ENCODE measurements around the gene CALCR. TPM values are rescaled to one million over a fixed set of nuclear protein-coding genes. Genes with fewer than 3 reads are reported as not detected.

CALCR gene
- total RNA-seq, 1 experiment from 2014 or later = 0.10 TPM

- Histone ChIP-seq H2AFZ (ENCODE audit: low read depth, low read length, poor library complexity, severe bottlenecking) (no peak overlapping the region), H3K27me3 (ENCODE audit: insufficient read depth, low read length) (0 out of 2 replicates have a peak, but pooled peaks cover 5% of the 10 kb centered on the region), H3K4me3 (replicated peaks in 1 of 2; ENCODE audit: low read depth in 1 of 2, low read length in 2 of 2) (no peak overlapping the region), H3K9ac (ENCODE audit: low read length) (no peak overlapping the region), H3K4me1 (ENCODE audit: control insufficient read depth in 1 of 2, insufficient read depth in 2 of 2, low read length in 2 of 2) (no peaks in the 10 kb centered on the region), H3K79me2 (ENCODE audit: insufficient read depth, low read length) (no peaks in the 10 kb centered on the region), H3K9me3 (ENCODE audit: control insufficient read depth in 1 of 2, insufficient read depth in 1 of 2, low read depth in 1 of 2, low read length in 2 of 2) (no peaks in the 10 kb centered on the region), H3K27ac (ENCODE audit: low read depth, low read length) (no peak overlapping the region), H3K4me2 (ENCODE audit: low read length) (no peak overlapping the region), H3K36me3 (ENCODE audit: control insufficient read depth in 1 of 2, insufficient read depth in 2 of 2, low read length in 2 of 2) (no peaks in the 10 kb centered on the region), H4K20me1 (ENCODE audit: insufficient read depth) (no peaks in the 10 kb centered on the region), H3K9me2 (ENCODE audit: insufficient read depth) (no peaks in the 10 kb centered on the region)
- ATAC-seq (no peak), DNase-seq (ENCODE audit: low read depth, low spot score) (no peak)
- no TSS peak for BruUV-seq (replicated peaks)
- POLR2A ChIA-PET = no interaction called here
- TF ChIP-seq ELF1 (IDR thresholded peaks at IDR 0.05; ENCODE audit: borderline replicate concordance, low read depth) = no peak
- no peak for TF ChIP-seq CTCF (IDR thresholded peaks at IDR 0.05 in 2 of 3, conservative IDR thresholded peaks at IDR 0.05 in 1 of 3; ENCODE audit: borderline replicate concordance in 1 of 3, insufficient read depth in 1 of 3, low read depth in 2 of 3, low read length in 2 of 3)
- no peak for TF ChIP-seq ZNF274 (IDR thresholded peaks at IDR 0.05; ENCODE audit: low read depth, low read length)
- TF ChIP-seq CEBPB (IDR thresholded peaks at IDR 0.05; ENCODE audit: low read depth) = no peak
- TF ChIP-seq FOSL1 (IDR thresholded peaks at IDR 0.05; ENCODE audit: low read depth) = no peak
- no peak for TF ChIP-seq EZH2 (IDR thresholded peaks at IDR 0.05)
- CTCF ChIA-PET = interaction anchor here (2.1 kb wide), 1 partner anchor 11 kb away, joined by 21 read pairs; no protein-coding TSS in a partner anchor
- intact Hi-C loops (cut with micrococcal nuclease) = no loop called here
- RAD21 ChIA-PET (ENCODE audit: low non-redundant PET in 1 of 2, low total read pairs in 2 of 2, uncharacterized antibody in 2 of 2, unreplicated experiment in 2 of 2) = no interaction called here
These were observed 12.4 kb downstream of the CALCR start for GRCh38 chr7:93562106-93562505.

GRCh38 chr7:93559639-93560491, 14.7 kb downstream of the CALCR start:
- no peak for DNase-seq (ENCODE audit: low read depth, low spot score)
- Histone ChIP-seq H2AFZ (ENCODE audit: low read depth, low read length, poor library complexity, severe bottlenecking) (no peak overlapping the region), H4K20me1 (ENCODE audit: insufficient read depth) (no peaks in the 10 kb centered on the region), H3K4me3 (replicated peaks in 1 of 2; ENCODE audit: low read depth in 1 of 2, low read length in 2 of 2) (no peak overlapping the region), H3K4me2 (ENCODE audit: low read length) (no peak overlapping the region), H3K79me2 (ENCODE audit: insufficient read depth, low read length) (no peaks in the 10 kb centered on the region), H3K27me3 (ENCODE audit: insufficient read depth, low read length) (no peaks in the 10 kb centered on the region), H3K9ac (ENCODE audit: low read length) (no peak overlapping the region), H3K27ac (ENCODE audit: low read depth, low read length) (no peak overlapping the region), H3K36me3 (ENCODE audit: control insufficient read depth in 1 of 2, insufficient read depth in 2 of 2, low read length in 2 of 2) (no peaks in the 10 kb centered on the region), H3K4me1 (ENCODE audit: control insufficient read depth in 1 of 2, insufficient read depth in 2 of 2, low read length in 2 of 2) (no peaks in the 10 kb centered on the region), H3K9me3 (ENCODE audit: control insufficient read depth in 1 of 2, insufficient read depth in 1 of 2, low read depth in 1 of 2, low read length in 2 of 2) (no peaks in the 10 kb centered on the region), H3K9me2 (ENCODE audit: insufficient read depth) (no peaks in the 10 kb centered on the region)
- ChIA-PET CTCF (no interaction called here), POLR2A (no interaction called here), RAD21 (ENCODE audit: low non-redundant PET in 1 of 2, low total read pairs in 2 of 2, uncharacterized antibody in 2 of 2, unreplicated experiment in 2 of 2) (no interaction called here)
- TF ChIP-seq TCF7L2 (IDR thresholded peaks at IDR 0.05; ENCODE audit: borderline replicate concordance, extremely low read depth, insufficient read depth, insufficient read length) (no peak), EGR1 (IDR thresholded peaks at IDR 0.05; ENCODE audit: low read depth) (no peak), JUND (IDR thresholded peaks at IDR 0.05) (no peak), ELF1 (IDR thresholded peaks at IDR 0.05; ENCODE audit: borderline replicate concordance, low read depth) (no peak), ZNF274 (IDR thresholded peaks at IDR 0.05; ENCODE audit: low read depth, low read length) (no peak), ATF3 (IDR thresholded peaks at IDR 0.05) (no peak), CTCF (IDR thresholded peaks at IDR 0.05 in 2 of 3, conservative IDR thresholded peaks at IDR 0.05 in 1 of 3; ENCODE audit: borderline replicate concordance in 1 of 3, insufficient read depth in 1 of 3, low read depth in 2 of 3, low read length in 2 of 3) (no peak), SRF (IDR thresholded peaks at IDR 0.05; ENCODE audit: low read depth) (no peak), POLR2AphosphoS5 (IDR thresholded peaks at IDR 0.05; ENCODE audit: low read depth, low read length) (no peak), EZH2 (IDR thresholded peaks at IDR 0.05) (no peak)
- ATAC-seq = no peak
- intact Hi-C loops (cut with micrococcal nuclease) = no loop called here
- BruUV-seq (replicated peaks) = no TSS peak
